Measurements from ENCODE around the gene RIN3. TPM values are rescaled to one million over a fixed set of nuclear protein-coding genes. Genes with fewer than 3 reads are reported as not detected.

RIN3 gene
- total RNA-seq, 1 donor from 2014 or later, result 0.22 TPM

DNA sequence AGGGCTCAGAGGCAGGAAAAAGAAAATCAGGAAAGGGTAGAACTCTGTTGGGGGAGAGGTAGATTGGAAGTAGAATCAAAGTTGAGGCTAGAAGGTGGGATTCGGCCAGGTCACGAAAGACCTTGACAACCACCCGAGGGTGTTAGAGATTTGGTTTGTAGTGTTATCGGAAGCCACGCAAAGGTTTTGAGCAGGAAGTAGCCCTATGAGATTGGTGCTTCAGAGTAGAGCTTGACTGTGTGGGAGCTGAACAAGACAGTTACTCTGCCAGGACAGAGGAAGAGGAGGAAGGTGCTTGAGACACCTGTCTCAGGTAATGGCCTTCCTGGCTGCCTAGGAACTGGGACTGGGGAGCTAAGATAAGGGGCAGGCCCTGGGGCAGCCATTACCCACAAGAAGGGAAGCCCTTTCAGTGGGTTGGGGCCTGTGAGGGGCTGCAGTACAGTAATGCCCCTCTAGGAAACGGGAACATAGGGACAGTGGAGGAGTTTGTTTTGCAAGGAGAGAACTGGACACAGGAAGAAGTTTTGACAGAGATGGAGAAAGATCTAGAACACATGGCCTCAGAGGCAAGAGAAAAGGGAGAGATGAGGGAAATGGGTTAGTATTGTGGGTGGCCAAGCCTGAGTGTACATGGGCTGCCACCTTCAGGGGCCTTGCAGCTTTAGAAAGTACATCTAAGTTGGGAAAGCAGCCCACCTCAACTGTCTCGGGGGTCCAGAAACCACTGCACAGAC is 73.5 kb downstream of the RIN3 start:
- Histone ChIP-seq H3K9me3 (ENCODE audit: low read depth) (no peaks in the 10 kb centered on the region), H3K36me3 (no peaks in the 10 kb centered on the region), H3K4me3 (no peak overlapping the region), H3K9ac (no peak overlapping the region), H2AFZ (replicated peaks) (no peak overlapping the region), H3K4me2 (no peak overlapping the region), H3K27ac (no peak overlapping the region), H3K27me3 (no peaks in the 10 kb centered on the region), H3F3A (ENCODE audit: low read depth) (no peaks in the 10 kb centered on the region), H3K4me1 (no peaks in the 10 kb centered on the region), H3K79me2 (ENCODE audit: low read depth) (no peaks in the 10 kb centered on the region), H4K20me1 (ENCODE audit: low read depth) (no peaks in the 10 kb centered on the region)
- H3K27me3 Mint-ChIP-seq (ENCODE audit: insufficient read depth, low read depth), result no peaks in the 10 kb centered on the region
- H3K4me1 Mint-ChIP-seq, result no peaks in the 10 kb centered on the region
- peaks cover 8% of the 10 kb centered on the region for H3K9me3 Mint-ChIP-seq
- H3K4me3 Mint-ChIP-seq, result no peak overlapping the region
- no peak for TF ChIP-seq EZH2 (IDR thresholded peaks at IDR 0.05)
- TF ChIP-seq, protein P1, sequence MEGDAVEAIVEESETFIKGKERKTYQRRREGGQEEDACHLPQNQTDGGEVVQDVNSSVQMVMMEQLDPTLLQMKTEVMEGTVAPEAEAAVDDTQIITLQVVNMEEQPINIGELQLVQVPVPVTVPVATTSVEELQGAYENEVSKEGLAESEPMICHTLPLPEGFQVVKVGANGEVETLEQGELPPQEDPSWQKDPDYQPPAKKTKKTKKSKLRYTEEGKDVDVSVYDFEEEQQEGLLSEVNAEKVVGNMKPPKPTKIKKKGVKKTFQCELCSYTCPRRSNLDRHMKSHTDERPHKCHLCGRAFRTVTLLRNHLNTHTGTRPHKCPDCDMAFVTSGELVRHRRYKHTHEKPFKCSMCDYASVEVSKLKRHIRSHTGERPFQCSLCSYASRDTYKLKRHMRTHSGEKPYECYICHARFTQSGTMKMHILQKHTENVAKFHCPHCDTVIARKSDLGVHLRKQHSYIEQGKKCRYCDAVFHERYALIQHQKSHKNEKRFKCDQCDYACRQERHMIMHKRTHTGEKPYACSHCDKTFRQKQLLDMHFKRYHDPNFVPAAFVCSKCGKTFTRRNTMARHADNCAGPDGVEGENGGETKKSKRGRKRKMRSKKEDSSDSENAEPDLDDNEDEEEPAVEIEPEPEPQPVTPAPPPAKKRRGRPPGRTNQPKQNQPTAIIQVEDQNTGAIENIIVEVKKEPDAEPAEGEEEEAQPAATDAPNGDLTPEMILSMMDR (IDR thresholded peaks at IDR 0.05), result no peak
- TF ChIP-seq EZH2phosphoT487 (IDR thresholded peaks at IDR 0.05), result no peak
- no peaks in the 10 kb centered on the region for H3K36me3 Mint-ChIP-seq
- DNase-seq (ENCODE audit: low spot score), result no peak
- H3K27ac Mint-ChIP-seq, result no peak overlapping the region

DNA sequence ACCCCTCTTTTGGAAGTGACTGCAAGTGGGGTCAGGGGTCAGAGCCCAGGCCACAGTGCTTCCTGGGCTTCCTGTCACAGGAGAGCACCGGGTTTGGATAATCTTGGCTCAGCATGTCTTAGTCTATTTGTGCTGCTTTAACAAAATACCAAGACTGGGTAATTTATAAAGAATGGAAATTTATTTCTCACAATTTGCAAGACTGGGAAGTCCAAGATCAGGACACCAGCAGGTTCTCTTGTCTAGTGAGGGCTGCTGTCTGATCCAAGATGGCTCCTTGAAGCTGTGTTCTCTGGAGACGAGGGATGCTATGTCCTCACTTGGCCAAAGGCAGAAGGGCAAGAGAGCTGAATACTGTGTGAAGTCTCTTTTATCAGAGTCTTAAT is 74.1 kb downstream of the RIN3 start:
- Mint-ChIP-seq H3K9me3 (peaks cover 8% of the 10 kb centered on the region), H3K4me1 (no peaks in the 10 kb centered on the region), H3K27me3 (ENCODE audit: insufficient read depth, low read depth) (no peaks in the 10 kb centered on the region), H3K4me3 (no peak overlapping the region), H3K36me3 (no peaks in the 10 kb centered on the region), H3K27ac (no peak overlapping the region)
- DNase-seq (ENCODE audit: low spot score), result no peak
- Histone ChIP-seq H3K36me3 (no peaks in the 10 kb centered on the region), H3K4me2 (no peak overlapping the region), H3K9ac (no peak overlapping the region), H3K79me2 (ENCODE audit: low read depth) (no peaks in the 10 kb centered on the region), H2AFZ (replicated peaks) (no peak overlapping the region), H3K4me3 (no peak overlapping the region), H3K27ac (no peak overlapping the region), H3K9me3 (ENCODE audit: low read depth) (no peaks in the 10 kb centered on the region), H3K4me1 (no peaks in the 10 kb centered on the region), H3F3A (ENCODE audit: low read depth) (no peaks in the 10 kb centered on the region), H4K20me1 (ENCODE audit: low read depth) (no peaks in the 10 kb centered on the region), H3K27me3 (no peaks in the 10 kb centered on the region)
- TF ChIP-seq EZH2phosphoT487 (IDR thresholded peaks at IDR 0.05) (no peak), EZH2 (IDR thresholded peaks at IDR 0.05) (no peak)
- TF ChIP-seq, protein P1 (IDR thresholded peaks at IDR 0.05), result no peak

DNA sequence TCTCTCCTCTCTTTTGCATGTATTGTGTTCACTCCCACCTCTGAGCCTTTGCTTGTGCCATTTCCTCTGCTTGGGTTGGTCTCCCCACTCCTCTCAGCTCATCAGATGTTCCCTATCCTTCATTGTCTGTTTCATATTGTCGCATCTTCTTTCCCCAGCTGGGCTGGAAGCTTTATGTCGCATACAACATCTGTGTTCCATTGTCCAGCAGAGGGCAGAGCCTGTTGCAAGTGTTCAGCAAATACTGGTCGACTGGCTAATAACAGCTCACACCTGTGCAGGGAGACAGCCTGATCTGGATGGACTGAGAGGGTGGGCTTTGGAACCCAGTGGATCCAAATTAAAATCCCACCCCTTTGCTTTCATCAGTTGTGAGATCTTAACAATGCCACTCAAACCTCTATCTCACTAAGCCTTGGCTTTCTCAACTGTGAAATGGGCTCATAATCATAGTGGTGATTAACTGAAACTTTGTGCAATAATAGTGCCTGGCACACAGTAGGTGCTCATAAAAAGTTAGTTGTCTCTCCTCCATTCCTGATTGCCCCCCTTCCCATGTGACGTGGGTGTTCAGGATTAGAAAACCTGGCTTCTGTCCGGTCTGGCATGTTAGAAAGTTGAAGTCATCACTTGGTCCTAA is 75.8 kb downstream of the RIN3 start:
- no peaks in the 10 kb centered on the region for H4K20me1 ChIP-seq (ENCODE audit: low read depth)
- DNase-seq (ENCODE audit: low spot score), result peak; percentile 45
- no peak overlapping the region for H3K27ac ChIP-seq
- TF ChIP-seq EZH2phosphoT487 (IDR thresholded peaks at IDR 0.05), result no peak
- TF ChIP-seq, protein P1 (IDR thresholded peaks at IDR 0.05), result peak; percentile 52
- Mint-ChIP-seq H3K27me3 (ENCODE audit: insufficient read depth, low read depth) (no peaks in the 10 kb centered on the region), H3K4me1 (no peaks in the 10 kb centered on the region), H3K36me3 (no peaks in the 10 kb centered on the region), H3K4me3 (no peak overlapping the region), H3K27ac (no peak overlapping the region), H3K9me3 (peaks cover 10% of the 10 kb centered on the region)
- H3K79me2 ChIP-seq (ENCODE audit: low read depth), result no peaks in the 10 kb centered on the region
- H2AFZ ChIP-seq (replicated peaks), result no peak overlapping the region
- H3K4me1 ChIP-seq, result no peaks in the 10 kb centered on the region
- no peaks in the 10 kb centered on the region for H3K36me3 ChIP-seq
- H3K9ac ChIP-seq, result no peak overlapping the region
- no peak overlapping the region for H3K4me2 ChIP-seq
- H3K9me3 ChIP-seq (ENCODE audit: low read depth), result no peaks in the 10 kb centered on the region
- no peaks in the 10 kb centered on the region for H3K27me3 ChIP-seq
- no peaks in the 10 kb centered on the region for H3F3A ChIP-seq (ENCODE audit: low read depth)
- no peak overlapping the region for H3K4me3 ChIP-seq

All from neural progenitor cell (in vitro differentiated cells).